ENCODE results near the gene RASSF3. TPM values are rescaled to one million over a fixed set of nuclear protein-coding genes. Genes with fewer than 3 reads are reported as not detected.
A peak's percentile ranks its signal among the peaks of the same experiment; 100 is the strongest.

RASSF3 gene
- total RNA-seq, 2 experiments from 2014 or later = 114 to 115 TPM

DNA sequence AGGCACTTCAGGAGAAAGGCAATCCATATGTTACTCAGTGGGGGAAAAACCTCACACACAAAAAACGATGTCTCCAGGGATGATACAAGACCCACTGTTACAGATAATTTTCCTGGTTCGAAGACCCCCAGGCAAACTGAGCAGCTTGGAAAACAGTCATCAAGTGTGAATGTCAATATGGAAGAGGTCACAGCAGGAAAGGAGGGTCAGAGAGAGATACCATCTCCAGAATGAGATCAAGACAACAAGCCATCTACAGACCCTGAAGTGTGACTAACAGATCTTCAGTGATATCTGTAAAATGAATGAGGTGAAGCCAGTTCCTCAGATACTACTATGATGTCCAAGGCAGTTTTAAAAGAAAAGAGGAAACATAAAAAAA lies 120.3 kb downstream of the RASSF3 start:
- CTCF ChIA-PET = interaction anchor here (1.1 to 2.1 kb wide), 3 partner anchors 14 to 62 kb away, joined by 3 to 6 read pairs (median 5); no protein-coding TSS in a partner anchor
- Mint-ChIP-seq H3K27me3 (no peaks in the 10 kb centered on the region), H3K4me1 (peaks cover 17% of the 10 kb centered on the region), H3K4me3 (peak overlapping the region; percentile 11), H3K27ac (peak overlapping the region; percentile 84), H3K36me3 (ENCODE audit: low read depth) (peaks cover 36% of the 10 kb centered on the region), H3K9me3 (no peaks in the 10 kb centered on the region)
- POLR2A ChIA-PET = no interaction called here
- no peak for DNase-seq

DNA sequence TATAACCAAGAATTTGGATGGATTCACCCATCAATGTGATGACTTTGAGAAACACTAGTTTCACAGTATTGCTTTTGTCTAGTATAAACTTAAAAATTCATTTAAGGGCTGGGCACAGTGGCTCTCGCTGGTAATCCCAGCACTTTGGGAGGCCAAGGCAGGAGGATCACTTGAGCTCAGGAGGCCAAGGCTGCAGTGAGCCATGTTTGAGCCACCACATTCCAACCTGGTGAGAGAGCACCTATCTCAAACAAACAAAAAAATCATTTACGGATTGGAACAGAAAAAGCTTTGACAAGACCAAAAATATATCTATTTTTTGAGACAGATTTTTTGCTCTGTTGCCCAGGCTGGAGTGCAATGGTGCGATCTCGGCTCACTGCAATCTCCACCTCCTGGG lies 121.4 kb downstream of the RASSF3 start:
- DNase-seq = no peak
- Mint-ChIP-seq H3K9me3 (no peaks in the 10 kb centered on the region), H3K27me3 (no peaks in the 10 kb centered on the region), H3K36me3 (ENCODE audit: low read depth) (peaks cover 40% of the 10 kb centered on the region), H3K4me3 (no peak overlapping the region), H3K4me1 (peaks cover 23% of the 10 kb centered on the region), H3K27ac (no peak overlapping the region)
- ChIA-PET POLR2A (no interaction called here), CTCF (interaction anchor here (1.7 to 2.1 kb wide), 2 partner anchors 13 to 15 kb away, joined by 5 to 6 read pairs; no protein-coding TSS in a partner anchor)

DNA sequence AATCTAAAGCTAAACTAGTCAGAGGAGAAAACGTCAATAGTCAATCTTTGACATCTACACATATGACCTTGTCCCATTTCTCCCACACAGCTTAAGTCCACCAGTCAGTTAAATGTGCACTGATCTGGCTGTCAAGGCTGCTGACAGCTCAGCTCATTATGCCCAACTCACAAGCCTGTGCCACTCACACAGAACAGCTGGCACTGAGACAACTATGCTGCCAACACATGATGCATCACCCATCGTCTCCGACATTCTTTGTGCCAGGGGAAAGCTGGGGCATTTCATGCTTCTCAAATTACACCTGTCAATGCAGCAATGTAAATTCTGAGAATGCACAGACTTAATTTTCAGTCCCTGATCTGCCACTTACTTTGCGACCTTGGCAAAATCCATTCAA lies 123.6 kb downstream of the RASSF3 start:
- H3K4me1 Mint-ChIP-seq = peaks cover 41% of the 10 kb centered on the region
- no peaks in the 10 kb centered on the region for H3K27me3 Mint-ChIP-seq
- no peak overlapping the region for H3K4me3 Mint-ChIP-seq
- peaks cover 49% of the 10 kb centered on the region for H3K36me3 Mint-ChIP-seq (ENCODE audit: low read depth)
- CTCF ChIA-PET = interaction anchor here (0.8 to 1.4 kb wide), 3 partner anchors 10 to 22 kb away, joined by 3 read pairs; no protein-coding TSS in a partner anchor
- DNase-seq = no peak
- H3K9me3 Mint-ChIP-seq = no peaks in the 10 kb centered on the region
- no peak overlapping the region for H3K27ac Mint-ChIP-seq
- POLR2A ChIA-PET = no interaction called here

DNA sequence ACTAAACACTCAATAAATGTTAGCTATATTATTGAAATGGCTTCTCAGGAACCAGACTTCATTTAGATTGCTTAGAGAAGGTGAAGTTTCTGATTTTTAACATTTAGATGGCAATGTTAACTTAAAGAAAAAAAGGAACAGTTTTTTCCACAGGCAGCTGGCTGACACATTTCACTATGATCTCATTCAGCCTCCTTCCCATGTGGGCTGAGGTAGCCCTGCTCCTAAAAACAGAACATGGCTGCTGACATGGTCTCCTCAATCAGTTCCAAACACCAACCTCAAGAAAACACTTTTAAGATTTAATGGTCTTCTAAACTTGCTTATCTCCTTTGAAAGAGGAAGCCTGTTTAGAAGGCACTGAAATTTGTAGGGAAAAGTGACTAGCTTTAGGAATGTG lies 125.1 kb downstream of the RASSF3 start:
- Mint-ChIP-seq H3K4me1 (peaks cover 34% of the 10 kb centered on the region), H3K9me3 (no peaks in the 10 kb centered on the region), H3K27ac (no peak overlapping the region), H3K27me3 (no peaks in the 10 kb centered on the region), H3K4me3 (no peak overlapping the region), H3K36me3 (ENCODE audit: low read depth) (peaks cover 54% of the 10 kb centered on the region)
- POLR2A ChIA-PET = no interaction called here
- CTCF ChIA-PET = interaction anchor here (0.7 to 1.0 kb wide), 3 partner anchors 11 to 186 kb away, joined by 3 read pairs; no protein-coding TSS in a partner anchor
- DNase-seq = no peak

DNA sequence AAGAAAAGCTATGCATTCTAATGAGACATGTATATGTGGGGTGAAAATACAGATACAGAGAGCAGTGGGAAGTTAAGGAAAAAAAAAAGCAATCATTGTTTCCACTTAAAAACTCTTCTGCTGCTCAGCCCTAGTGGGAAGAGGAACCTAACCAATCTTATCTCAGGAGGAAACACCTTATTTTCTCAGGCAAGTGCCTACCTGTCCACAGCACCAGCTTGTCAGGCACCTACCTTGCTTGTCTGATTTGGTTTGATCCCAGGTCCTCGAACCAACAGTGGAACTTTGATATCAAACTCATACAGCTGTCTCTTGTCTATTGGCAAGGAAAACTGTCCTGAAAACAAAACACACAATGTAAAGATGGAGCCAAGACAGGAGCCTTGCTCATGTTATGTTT lies 126.5 kb downstream of the RASSF3 start:
- H3K36me3 Mint-ChIP-seq (ENCODE audit: low read depth) = peaks cover 55% of the 10 kb centered on the region

DNA sequence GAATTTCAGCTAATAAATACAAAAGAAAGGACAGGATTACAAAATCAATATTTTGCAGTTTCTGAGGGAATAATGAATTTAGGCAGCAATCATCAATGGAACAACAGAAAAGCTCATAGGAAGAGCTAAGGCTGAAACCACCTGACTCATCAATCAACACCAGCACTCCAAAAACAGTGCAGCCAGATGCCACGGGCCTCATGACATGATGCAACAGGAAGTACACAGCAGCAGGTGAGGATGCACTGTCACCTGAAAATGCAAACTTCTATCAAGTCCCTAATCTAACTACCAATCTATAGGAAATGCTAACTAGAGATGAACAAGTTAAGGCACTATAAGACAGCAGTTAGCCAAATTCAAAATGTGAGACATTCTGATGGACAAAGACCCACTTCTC lies 127.2 kb downstream of the RASSF3 start:
- POLR2A ChIA-PET = no interaction called here
- peak; percentile 45 for DNase-seq
- peaks cover 56% of the 10 kb centered on the region for H3K36me3 Mint-ChIP-seq (ENCODE audit: low read depth)
- H3K9me3 Mint-ChIP-seq = no peaks in the 10 kb centered on the region
- no peak overlapping the region for H3K4me3 Mint-ChIP-seq
- no peaks in the 10 kb centered on the region for H3K27me3 Mint-ChIP-seq
- H3K27ac Mint-ChIP-seq = peak overlapping the region; percentile 73
- peaks cover 24% of the 10 kb centered on the region for H3K4me1 Mint-ChIP-seq
- CTCF ChIA-PET = interaction anchor here (1.1 to 1.9 kb wide), 2 partner anchors 21 to 22 kb away, joined by 3 to 4 read pairs; no protein-coding TSS in a partner anchor

More for the DNA sequence above, 126.5 kb downstream of the RASSF3 start:
- no peak for DNase-seq
- Mint-ChIP-seq H3K27me3 (no peaks in the 10 kb centered on the region), H3K4me1 (peaks cover 24% of the 10 kb centered on the region), H3K9me3 (no peaks in the 10 kb centered on the region), H3K27ac (peak overlapping the region; percentile 28), H3K4me3 (no peak overlapping the region)
- ChIA-PET POLR2A (no interaction called here), CTCF (interaction anchor here (0.7 to 1.9 kb wide), 3 partner anchors 21 to 48 kb away, joined by 3 to 4 read pairs (median 3); no protein-coding TSS in a partner anchor)

DNA sequence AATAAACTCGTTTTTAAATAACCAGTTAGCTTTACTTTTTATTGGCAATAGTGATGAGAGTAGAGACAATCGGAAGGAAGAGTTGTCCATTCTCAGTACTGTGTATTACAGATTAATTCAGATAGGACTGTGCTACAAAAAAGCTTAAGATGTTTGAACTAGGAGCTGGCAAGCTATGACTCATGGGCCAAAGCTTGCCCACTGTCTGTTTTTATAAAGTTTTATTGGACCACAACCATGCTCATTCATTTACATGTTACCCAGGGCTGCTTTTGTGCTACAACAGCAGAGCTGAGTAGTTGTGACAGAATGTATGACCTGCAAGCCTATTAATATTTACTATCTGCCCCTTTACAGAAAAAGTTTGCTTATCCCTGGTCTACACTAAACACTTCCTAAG lies 129.5 kb downstream of the RASSF3 start:
- POLR2A ChIA-PET = no interaction called here
- CTCF ChIA-PET = interaction anchor here (0.6 to 1.4 kb wide), 3 partner anchors 11 to 201 kb away, joined by 3 read pairs; no protein-coding TSS in a partner anchor
- no peak for DNase-seq
- Mint-ChIP-seq H3K4me3 (no peak overlapping the region), H3K36me3 (ENCODE audit: low read depth) (peaks cover 63% of the 10 kb centered on the region), H3K27me3 (no peaks in the 10 kb centered on the region), H3K27ac (peak overlapping the region; percentile 19), H3K9me3 (no peaks in the 10 kb centered on the region), H3K4me1 (peaks cover 29% of the 10 kb centered on the region)

DNA sequence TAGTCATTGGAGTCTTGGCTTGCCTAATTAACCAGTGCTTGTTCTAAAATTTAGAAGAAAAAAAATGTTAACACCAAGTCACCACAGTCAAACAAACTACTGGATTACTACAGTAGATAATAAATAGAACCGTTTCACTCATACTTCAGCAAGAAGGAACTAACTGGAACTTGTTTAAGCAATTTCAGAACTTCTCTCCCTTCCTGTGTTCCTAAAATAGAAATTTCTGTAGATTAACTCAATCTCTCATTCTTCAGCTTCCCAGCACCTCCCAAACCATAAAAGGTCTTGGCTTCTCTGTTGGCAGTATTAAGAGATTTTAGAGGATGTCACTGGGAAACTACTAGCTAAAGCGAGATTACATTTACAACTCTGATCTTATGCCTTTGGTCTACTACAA lies 130.4 kb downstream of the RASSF3 start:
- Mint-ChIP-seq H3K9me3 (no peaks in the 10 kb centered on the region), H3K27me3 (no peaks in the 10 kb centered on the region), H3K4me1 (peaks cover 31% of the 10 kb centered on the region), H3K4me3 (no peak overlapping the region), H3K36me3 (ENCODE audit: low read depth) (peaks cover 69% of the 10 kb centered on the region), H3K27ac (no peak overlapping the region)
- ChIA-PET CTCF (interaction anchor here (1.2 to 1.4 kb wide), 2 partner anchors 10 to 202 kb away, joined by 3 read pairs; no protein-coding TSS in a partner anchor), POLR2A (no interaction called here)
- no peak for DNase-seq

DNA sequence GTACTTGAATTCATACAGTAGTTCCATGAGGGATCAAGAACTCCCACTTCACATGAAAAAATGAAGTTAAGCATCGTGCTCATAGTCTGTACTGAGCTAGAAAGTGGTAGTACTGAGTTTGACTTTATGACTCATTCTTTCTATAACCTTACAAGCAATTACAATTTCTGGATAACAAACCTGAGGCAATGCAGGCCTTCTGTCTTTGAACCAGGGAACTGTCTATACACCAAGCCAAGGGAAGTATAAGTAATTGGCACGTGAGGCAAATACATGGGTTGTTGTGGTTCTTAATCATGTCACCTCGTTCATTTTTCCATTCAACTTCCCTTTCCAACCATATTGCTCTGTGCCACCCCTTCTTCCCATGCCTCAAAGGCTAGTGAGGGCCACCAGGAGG lies 132.1 kb downstream of the RASSF3 start:
- peaks cover 64% of the 10 kb centered on the region for H3K36me3 Mint-ChIP-seq (ENCODE audit: low read depth)
- no peak overlapping the region for H3K4me3 Mint-ChIP-seq
- POLR2A ChIA-PET = no interaction called here
- peaks cover 17% of the 10 kb centered on the region for H3K4me1 Mint-ChIP-seq
- CTCF ChIA-PET = interaction anchor here (1.6 kb wide), 1 partner anchor 17 kb away, joined by 3 read pairs; no protein-coding TSS in a partner anchor
- no peak for DNase-seq
- no peaks in the 10 kb centered on the region for H3K27me3 Mint-ChIP-seq
- no peaks in the 10 kb centered on the region for H3K9me3 Mint-ChIP-seq
- H3K27ac Mint-ChIP-seq = no peak overlapping the region

DNA sequence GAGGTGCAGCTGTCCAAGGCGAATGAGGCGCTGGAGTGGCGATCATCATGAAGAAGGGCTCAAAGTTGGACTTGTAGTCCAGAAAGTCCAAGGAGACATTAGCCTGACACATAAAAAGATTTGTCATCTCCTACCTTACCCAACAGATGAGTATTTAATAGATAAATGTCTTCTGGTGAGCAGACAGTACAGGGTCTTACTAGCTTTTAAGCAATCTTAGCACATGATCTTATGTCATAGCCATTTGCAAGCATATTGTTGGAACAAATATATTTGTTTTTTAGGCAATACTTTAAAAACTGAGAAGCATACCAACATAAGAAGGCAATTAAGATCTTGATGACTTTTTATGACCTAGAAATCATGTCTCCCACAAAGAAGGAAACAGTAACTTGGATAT lies 132.9 kb downstream of the RASSF3 start:
- ChIA-PET CTCF (interaction anchor here (1.0 to 1.6 kb wide), 4 partner anchors 9 to 194 kb away, joined by 3 to 7 read pairs (median 3); no protein-coding TSS in a partner anchor), POLR2A (no interaction called here)
- Mint-ChIP-seq H3K4me1 (peaks cover 10% of the 10 kb centered on the region), H3K9me3 (no peaks in the 10 kb centered on the region), H3K27me3 (no peaks in the 10 kb centered on the region), H3K36me3 (ENCODE audit: low read depth) (peaks cover 59% of the 10 kb centered on the region), H3K4me3 (no peak overlapping the region), H3K27ac (no peak overlapping the region)
- no peak for DNase-seq

DNA sequence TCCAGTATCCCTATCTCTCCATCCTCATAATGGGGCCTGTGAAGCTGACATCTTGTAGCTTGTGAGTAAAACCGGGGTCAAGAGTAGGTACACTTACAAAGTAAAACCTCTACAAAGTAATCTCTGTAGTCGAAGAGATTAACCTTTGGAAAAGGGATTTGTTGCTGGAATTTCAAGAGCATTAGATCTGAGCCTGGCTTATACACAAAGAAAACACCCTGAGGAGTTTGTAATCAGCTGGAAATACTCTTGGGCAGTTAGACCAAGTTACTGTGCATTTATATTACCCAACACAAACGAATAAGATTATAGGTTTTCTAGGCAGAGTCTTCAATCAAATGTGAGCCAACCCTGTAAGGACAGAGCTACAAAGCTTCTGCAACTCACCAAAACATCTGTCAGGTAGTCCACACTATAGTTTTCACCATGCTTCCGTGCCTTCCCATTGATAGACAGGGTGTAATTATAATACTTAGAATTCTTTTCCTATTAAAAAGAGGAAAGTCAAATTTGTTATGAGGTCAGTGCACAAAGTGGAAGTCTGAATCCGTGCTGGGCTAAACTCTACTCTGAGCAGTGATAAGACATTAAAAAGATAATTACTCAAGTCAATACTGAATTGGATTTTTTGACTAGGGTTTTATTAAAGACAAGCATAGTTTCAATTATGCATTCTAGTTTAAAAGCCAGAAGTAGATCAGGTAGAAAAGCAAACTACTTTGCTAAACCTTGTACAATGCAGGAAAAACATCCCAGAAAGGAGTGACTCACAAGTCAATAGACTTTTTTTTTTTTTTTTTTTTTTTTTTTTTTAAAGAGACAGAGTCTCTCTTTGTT lies 134.3 kb downstream of the RASSF3 start:
- Mint-ChIP-seq H3K9me3 (no peaks in the 10 kb centered on the region), H3K27me3 (no peaks in the 10 kb centered on the region), H3K27ac (no peak overlapping the region), H3K4me1 (peaks cover 7% of the 10 kb centered on the region), H3K36me3 (ENCODE audit: low read depth) (peaks cover 52% of the 10 kb centered on the region), H3K4me3 (no peak overlapping the region)
- ChIA-PET POLR2A (no interaction called here), CTCF (interaction anchor here (1.5 to 1.8 kb wide), 2 partner anchors 12 to 13 kb away, joined by 5 to 7 read pairs; no protein-coding TSS in a partner anchor)
- DNase-seq = no peak

DNA sequence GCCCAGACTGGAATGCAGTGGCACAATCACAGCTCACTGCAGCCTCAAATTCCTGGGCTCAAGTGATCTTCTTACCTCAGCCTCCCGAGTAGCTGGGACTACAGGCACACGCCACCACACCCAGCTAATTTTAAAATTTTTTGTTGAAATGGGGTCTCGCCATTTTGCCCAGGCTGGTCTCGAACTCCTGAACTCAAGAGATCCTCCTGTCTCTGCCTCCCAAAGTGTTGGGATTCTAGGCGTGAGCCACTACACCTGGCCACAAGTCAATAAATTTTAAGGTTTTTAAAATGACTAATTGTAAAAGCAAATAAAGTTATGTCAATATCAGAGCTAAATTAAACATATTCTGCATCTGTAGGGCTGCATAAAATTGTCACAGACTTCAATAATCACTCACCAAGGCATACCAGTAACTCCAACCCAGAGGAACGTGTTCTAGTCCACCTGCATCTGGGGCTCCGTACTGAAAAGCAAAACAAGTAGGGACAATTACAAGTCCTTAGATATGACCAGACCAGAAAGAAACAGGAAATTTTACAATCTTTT lies 135.0 kb downstream of the RASSF3 start:
- H3K36me3 Mint-ChIP-seq (ENCODE audit: low read depth) = peaks cover 48% of the 10 kb centered on the region
- no peak overlapping the region for H3K4me3 Mint-ChIP-seq
- ChIA-PET POLR2A (no interaction called here), CTCF (interaction anchor here (1.8 kb wide), 1 partner anchor 14 kb away, joined by 5 read pairs; no protein-coding TSS in a partner anchor)
- H3K4me1 Mint-ChIP-seq = peaks cover 7% of the 10 kb centered on the region
- DNase-seq = no peak
- no peaks in the 10 kb centered on the region for H3K27me3 Mint-ChIP-seq
- no peaks in the 10 kb centered on the region for H3K9me3 Mint-ChIP-seq
- H3K27ac Mint-ChIP-seq = no peak overlapping the region

DNA sequence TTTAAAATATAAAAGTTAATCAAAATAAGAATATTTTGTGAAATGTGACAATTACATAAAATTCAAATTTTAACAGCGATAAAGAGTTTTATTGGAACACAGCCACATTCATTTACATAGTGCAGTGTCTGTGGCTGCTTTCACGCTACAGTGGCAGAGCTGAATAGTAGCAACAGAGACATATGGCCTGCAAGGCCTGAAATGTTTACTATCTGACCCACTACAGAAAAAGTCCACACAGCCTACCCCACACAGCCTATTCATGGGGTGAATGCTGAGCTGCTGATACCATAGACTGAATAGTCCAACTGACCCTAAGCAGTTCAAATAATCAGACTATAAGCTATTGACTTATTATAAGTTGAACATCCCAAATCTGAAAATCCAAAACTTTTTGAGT lies 135.7 kb downstream of the RASSF3 start:
- DNase-seq = no peak
- peaks cover 48% of the 10 kb centered on the region for H3K36me3 Mint-ChIP-seq (ENCODE audit: low read depth)
- H3K4me3 Mint-ChIP-seq = no peak overlapping the region
- ChIA-PET CTCF (interaction anchor here (1.6 to 1.8 kb wide), 2 partner anchors 10 to 15 kb away, joined by 3 to 5 read pairs; no protein-coding TSS in a partner anchor), POLR2A (no interaction called here)
- no peaks in the 10 kb centered on the region for H3K27me3 Mint-ChIP-seq
- H3K27ac Mint-ChIP-seq = no peak overlapping the region
- peaks cover 7% of the 10 kb centered on the region for H3K4me1 Mint-ChIP-seq
- no peaks in the 10 kb centered on the region for H3K9me3 Mint-ChIP-seq
